HepG2 (cell line): ENCODE measurements around the gene DAAM2. TPM values are rescaled to one million over a fixed set of nuclear protein-coding genes. Genes with fewer than 3 reads are reported as not detected.

Experiments
- BHLHE40 ChIP-seq: IDR thresholded peaks from 2 replicates; pipeline ENCODE4 v1.6.1; 2011; ENCODE audit warnings: low read length, improper control_type of control experiment
- CTCF ChIP-seq: sonication (generic); formaldehyde crosslinking; IDR thresholded peaks from 2 replicates; pipeline ENCODE4 v1.5.0; 2020; ENCODE audit warnings: mild to moderate bottlenecking, missing genetic modification reagents, moderate library complexity
- KDM5A ChIP-seq: fragments of 200-600 bp; sonication (generic); IDR thresholded peaks from 2 replicates; pipeline ENCODE4 v1.7.0; 2018; ENCODE audit warnings: antibody characterized with exemption, mild to moderate bottlenecking, low read length, borderline replicate concordance
- MXD1 ChIP-seq: sonication (generic); formaldehyde crosslinking; IDR thresholded peaks from 2 replicates; pipeline ENCODE4 v1.4.0; 2020; ENCODE audit warnings: mild to moderate bottlenecking, missing genetic modification reagents
- RFX1 ChIP-seq: fragments of 450-650 bp; IDR thresholded peaks from 2 replicates; pipeline ENCODE4 v1.6.1; 2017
- SP4 ChIP-seq: sonication (generic); formaldehyde crosslinking; IDR thresholded peaks from 2 replicates; pipeline ENCODE4 v1.8.1; 2023; ENCODE audit warnings: mild to moderate bottlenecking, missing genetic modification reagents
- XRCC5 ChIP-seq: fragments of 200-400 bp; formaldehyde crosslinking; optimal IDR thresholded peaks from 2 replicates; pipeline ENCODE3; 2017; ENCODE audit warnings: mild to moderate bottlenecking, low read length
- ZNF281 ChIP-seq: sonication (generic); formaldehyde crosslinking; IDR thresholded peaks from 2 replicates; pipeline ENCODE4 v1.4.0; 2020; ENCODE audit warnings: missing genetic modification reagents, borderline replicate concordance
- ZSCAN21 ChIP-seq: sonication (generic); formaldehyde crosslinking; IDR thresholded peaks from 2 replicates; pipeline ENCODE4 v1.8.0; 2022; ENCODE audit warnings: mild to moderate bottlenecking, missing genetic modification reagents, moderate library complexity, borderline replicate concordance
- polyA plus RNA-seq, 8 experiments: library from polyadenylated mRNA; depleted of rRNA in 3 of 8; stranded (reverse) in 7 of 8; unstranded in 1 of 8; fragments of >200 nt; fragmentation: Illumina TruSeq in 4 of 8; extraction: Trizol in 4 of 8; gene quantifications; 2 replicates each; pipeline versions ENCODE4 v1.2.1 to v1.2.3, GENCODE V29; 2011 to 2016; ENCODE audit warnings: low read depth in 4 of 8, missing spikeins in 1 of 8, mixed read lengths in 1 of 8; ENCODE audit not compliant: insufficient read depth in 1 of 8
- total RNA-seq, 5 experiments: library from RNA; depleted of rRNA; stranded (reverse); fragments of >200 nt; fragmentation: Illumina TruSeq; extraction: Trizol; gene quantifications; 2 replicates each; pipeline ENCODE4 v1.2.3, GENCODE V29; 2016; ENCODE audit warnings: low read depth in 1 of 5

DAAM2 gene
- total and polyA plus RNA-seq, 2 of the 13 experiments (the other 11 are each of a cell fraction or from before 2014, with no cell fraction given), result 0.01 TPM; not detected in 1

- TF ChIP-seq ZSCAN21 (CRISPR knock-in tag) (no peak), BHLHE40 (no peak), RFX1 (no peak), XRCC5 (peak; percentile 30), KDM5A (no peak), SP4 (CRISPR knock-in tag) (no peak), ZNF281 (CRISPR knock-in tag) (no peak), CTCF (CRISPR knock-in tag) (peak; percentile 86), MXD1 (CRISPR knock-in tag) (no peak)
These were observed 73.1 kb downstream of the DAAM2 start (continued) for GRCh38 chr6:39865011-39865888.
